NK-92 treated with Interleukin-12 subunit alpha and Interleukin-12 subunit beta, amount 100 ng/mL, for 24 hours (cell line): Measurements from ENCODE around the gene OR5AN1.
"Not testable (repeated sequence)": the region's sequence is repeated elsewhere in the genome, so short reads cannot be mapped to it uniquely, and the experiment has no call there.

Source experiments
- DNase-seq: peaks from one replicate; lab custom pipeline; 2025; lab: John Stamatoyannopoulos, UW

The OR5AN1 gene

GRCh38 chr11:59358595-59358994, at the start of gene OR5AN1:
Gene OR5AN1 (plus strand): TSS chr11:59358895. CDS start chr11:59364459, 5,564 bp downstream.
- DNase-seq, result no peak

- DNase-seq, result no peak
Measured at GRCh38 chr11:59335001-59335400, 23.7 kb upstream of the OR5AN1 start.

- DNase-seq, result no peak
Measured at GRCh38 chr11:59336176-59336575, 22.5 kb upstream of the OR5AN1 start.

- DNase-seq, result no peak
Measured at GRCh38 chr11:59336931-59337330, 21.8 kb upstream of the OR5AN1 start.

GRCh38 chr11:59349657-59350056, 9.0 kb upstream of the OR5AN1 start:
- DNase-seq, result not testable (repeated sequence)

GRCh38 chr11:59355226-59355625, 3.5 kb upstream of the OR5AN1 start:
- DNase-seq, result no peak

- DNase-seq, result no peak
Measured at GRCh38 chr11:59356561-59356960, 2.1 kb upstream of the OR5AN1 start.

GRCh38 chr11:59358020-59358419, 675 bp upstream of the OR5AN1 start:
- no peak for DNase-seq

GRCh38 chr11:59365232-59366018, 6.7 kb downstream of the OR5AN1 start:
- no peak for DNase-seq

GRCh38 chr11:59368238-59369022, 9.7 kb downstream of the OR5AN1 start:
- DNase-seq, result no peak

GRCh38 chr11:59372324-59372723, 13.6 kb downstream of the OR5AN1 start:
- DNase-seq, result not testable (repeated sequence)

- DNase-seq, result no peak
Measured at GRCh38 chr11:59380263-59381059, 21.8 kb downstream of the OR5AN1 start.

GRCh38 chr11:59394186-59394585, 35.5 kb downstream of the OR5AN1 start:
- no peak for DNase-seq

- no peak for DNase-seq
Measured at GRCh38 chr11:59400461-59401261, 42.0 kb downstream of the OR5AN1 start.

- DNase-seq, result no peak
Measured at GRCh38 chr11:59401262-59401552, 42.5 kb downstream of the OR5AN1 start.

GRCh38 chr11:59403546-59403945, 44.9 kb downstream of the OR5AN1 start:
- no peak for DNase-seq

GRCh38 chr11:59413646-59414045, 55.0 kb downstream of the OR5AN1 start:
- DNase-seq, result no peak

GRCh38 chr11:59415111-59415510, 56.4 kb downstream of the OR5AN1 start:
- DNase-seq, result no peak

- no peak for DNase-seq
Measured at GRCh38 chr11:59416613-59417012, 57.9 kb downstream of the OR5AN1 start.

GRCh38 chr11:59417023-59417422, 58.3 kb downstream of the OR5AN1 start:
- DNase-seq, result no peak

- DNase-seq, result no peak
Measured at GRCh38 chr11:59418156-59418555, 59.5 kb downstream of the OR5AN1 start.
